Suprapubic skin (tissue), 4 donors: ENCODE results near the gene RBM5.

ENCODE experiments used
- CTCF ChIP-seq, 2 donors: fragments of 200-600 bp in 1 of 2; fragments of 450-650 bp in 1 of 2; sonication (generic) in 1 of 2; IDR thresholded peaks; one replicate each; pipeline ENCODE4 v1.5.1; 2016 to 2019; ENCODE audit warnings: antibody characterized with exemption in 2 of 2, mild to moderate bottlenecking in 1 of 2, moderate library complexity in 1 of 2
- EP300 ChIP-seq: sonication (generic); formaldehyde crosslinking; IDR thresholded peaks from one replicate; pipeline ENCODE4 v1.6.1; 2017; ENCODE audit warnings: antibody characterized with exemption
- POLR2A ChIP-seq, 2 donors: fragments of 450-650 bp; IDR thresholded peaks; one replicate each; pipeline ENCODE4 v1.6.1; 2017; ENCODE audit warnings: antibody characterized with exemption in 2 of 2, mild to moderate bottlenecking in 2 of 2, moderate library complexity in 2 of 2
- POLR2AphosphoS5 ChIP-seq, 3 donors: sonication (generic); formaldehyde crosslinking; IDR thresholded peaks; one replicate each; pipeline ENCODE4 v1.6.1; 2017; ENCODE audit warnings: antibody characterized with exemption in 3 of 3

GRCh38 chr3:50138266-50139200 is 49.8 kb downstream of the RBM5 start:
- TF ChIP-seq CTCF (IDR thresholded peaks at IDR 0.05) (no peak), EP300 (no peak), POLR2A (IDR thresholded peaks at IDR 0.05) (no peak), POLR2AphosphoS5 (IDR thresholded peaks at IDR 0.05) (no peak)
